Astrocyte of the spinal cord (primary cell): ENCODE measurements around the gene DOK5.

Experiments
- DNase-seq: peaks from one replicate; pipeline ENCODE4 v3.0.0; 2011; ENCODE audit warnings: low read depth, low spot score
- H3K4me3 ChIP-seq: 2 replicates; pipeline ENCODE4 v1.5.1; 2011; ENCODE audit warnings: low read depth, mild to moderate bottlenecking, low read length, moderate library complexity
- CTCF ChIP-seq: IDR thresholded peaks from 2 replicates; pipeline ENCODE4 v1.5.1; 2012; ENCODE audit warnings: low read depth, mild to moderate bottlenecking, low read length, inconsistent platforms
- in situ Hi-C: cut with HindIII; loops from 2 replicates; pipeline ENCODE4 v1.10.0; 2017; ENCODE audit warnings: low sequenced_read_pairs

Gene DOK5

GRCh38 chr20:54499111-54499510 lies 23.7 kb downstream of the DOK5 start:
- no peak overlapping the region for H3K4me3 ChIP-seq
- no peak for TF ChIP-seq CTCF
- no peak for DNase-seq
- in situ Hi-C loops = no loop called here

- DNase-seq = no peak
- TF ChIP-seq CTCF = no peak
- no peak overlapping the region for H3K4me3 ChIP-seq
- in situ Hi-C loops = no loop called here
Observed at GRCh38 chr20:54502179-54502578, 26.8 kb downstream of the DOK5 start.

GRCh38 chr20:54506643-54507042 lies 31.2 kb downstream of the DOK5 start:
- in situ Hi-C loops = no loop called here
- H3K4me3 ChIP-seq = no peak overlapping the region
- DNase-seq = no peak
- no peak for TF ChIP-seq CTCF

GRCh38 chr20:54510541-54511129 lies 35.2 kb downstream of the DOK5 start:
- no peak for TF ChIP-seq CTCF
- DNase-seq = peak; percentile 8
- in situ Hi-C loops = no loop called here
- no peak overlapping the region for H3K4me3 ChIP-seq

GRCh38 chr20:54512694-54513093 lies 37.3 kb downstream of the DOK5 start:
- no peak overlapping the region for H3K4me3 ChIP-seq
- in situ Hi-C loops = no loop called here
- TF ChIP-seq CTCF = no peak
- no peak for DNase-seq

GRCh38 chr20:54514028-54514607 lies 38.7 kb downstream of the DOK5 start:
- in situ Hi-C loops = no loop called here
- no peak for DNase-seq
- no peak overlapping the region for H3K4me3 ChIP-seq
- TF ChIP-seq CTCF = no peak
